Astrocyte of the hippocampus (primary cell): Measurements from ENCODE around the gene EPM2AIP1.
"Not testable (repeated sequence)": the region's sequence is repeated elsewhere in the genome, so short reads cannot be mapped to it uniquely, and the experiment has no call there.

Source experiments
- DNase-seq: peaks from one replicate; pipeline ENCODE4 v3.0.0; 2011; ENCODE audit warnings: low read depth, low spot score

EPM2AIP1 gene

DNA sequence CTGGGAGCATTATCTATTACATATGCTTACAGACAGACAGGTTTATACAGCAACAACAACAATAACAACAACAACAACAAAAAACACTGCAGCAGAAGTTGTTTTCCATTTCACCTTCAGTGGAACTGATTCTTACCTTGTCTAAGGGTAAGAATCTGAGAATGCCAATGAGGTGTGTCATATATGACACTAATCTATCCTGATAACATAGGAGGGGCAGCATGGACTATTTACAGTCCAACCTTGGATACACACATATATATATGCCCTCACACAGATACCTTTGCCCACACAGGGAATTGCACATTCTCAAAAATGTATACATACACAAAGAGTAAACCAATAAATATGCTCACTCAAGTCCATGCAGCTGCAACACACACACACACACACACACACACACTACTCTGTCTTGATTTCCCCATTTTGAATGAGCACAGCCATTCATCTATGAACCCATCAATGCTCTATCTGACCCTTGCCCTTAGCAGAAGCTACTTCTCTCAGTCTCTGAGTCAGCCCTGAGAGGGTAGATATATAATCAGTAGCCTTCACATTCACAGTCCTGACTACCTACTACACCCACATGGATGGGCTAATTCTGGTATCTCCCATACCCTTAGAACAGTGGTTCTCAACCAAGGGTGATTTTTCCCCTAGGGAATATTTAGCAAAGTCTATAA is 38.3 kb downstream of the EPM2AIP1 start:
- DNase-seq: no peak

DNA sequence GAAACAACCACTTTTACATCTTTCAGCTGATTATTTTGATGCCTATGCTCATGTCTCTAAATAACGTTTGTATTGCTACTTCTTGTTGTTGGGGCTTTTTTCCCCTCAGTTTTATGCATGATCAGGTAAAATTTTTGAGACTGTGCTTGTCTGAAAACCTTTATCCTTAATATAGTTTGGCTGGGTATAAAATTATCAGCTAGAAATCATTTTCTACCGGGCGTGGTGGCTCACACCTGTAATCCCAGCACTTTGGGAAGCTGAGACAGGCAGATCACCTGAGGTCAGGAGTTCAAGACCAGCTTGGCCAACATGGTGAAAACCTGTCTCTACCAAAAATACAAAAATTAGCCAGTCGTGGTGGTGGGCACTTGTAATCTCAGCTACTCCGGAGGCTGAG is 45.1 kb downstream of the EPM2AIP1 start:
- not testable (repeated sequence) for DNase-seq

DNA sequence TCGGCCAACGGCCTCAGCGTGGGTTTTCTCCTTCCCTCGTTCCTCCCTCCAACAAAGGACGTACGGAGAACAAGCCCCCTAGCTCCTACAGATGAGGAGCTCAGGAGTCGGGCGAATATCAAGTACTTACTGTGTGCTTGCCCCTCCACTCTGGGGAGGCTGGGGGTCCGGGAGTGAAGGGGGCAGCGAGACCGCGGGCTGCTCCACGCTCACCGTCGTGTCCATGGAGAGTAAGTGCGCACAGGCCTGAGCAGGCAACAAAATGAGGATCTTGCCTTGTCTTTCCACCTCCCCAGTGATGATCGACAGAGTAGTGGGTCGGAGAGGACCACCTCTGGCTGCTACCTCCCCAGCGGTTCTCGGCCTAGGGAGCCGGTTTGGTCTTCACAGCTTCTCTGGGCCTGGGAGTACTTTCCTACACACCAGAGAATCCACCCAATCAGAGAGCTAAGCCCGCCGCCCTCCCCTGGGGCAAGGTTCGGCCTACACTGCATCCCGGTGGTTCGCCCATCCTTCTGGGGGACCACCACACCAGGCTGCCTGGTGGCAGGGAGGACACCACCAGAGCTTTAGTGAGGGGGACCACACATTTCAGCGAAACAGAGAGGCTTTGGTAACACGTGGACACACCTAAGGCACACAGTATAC is 47.5 kb downstream of the EPM2AIP1 start:
- DNase-seq: no peak

DNA sequence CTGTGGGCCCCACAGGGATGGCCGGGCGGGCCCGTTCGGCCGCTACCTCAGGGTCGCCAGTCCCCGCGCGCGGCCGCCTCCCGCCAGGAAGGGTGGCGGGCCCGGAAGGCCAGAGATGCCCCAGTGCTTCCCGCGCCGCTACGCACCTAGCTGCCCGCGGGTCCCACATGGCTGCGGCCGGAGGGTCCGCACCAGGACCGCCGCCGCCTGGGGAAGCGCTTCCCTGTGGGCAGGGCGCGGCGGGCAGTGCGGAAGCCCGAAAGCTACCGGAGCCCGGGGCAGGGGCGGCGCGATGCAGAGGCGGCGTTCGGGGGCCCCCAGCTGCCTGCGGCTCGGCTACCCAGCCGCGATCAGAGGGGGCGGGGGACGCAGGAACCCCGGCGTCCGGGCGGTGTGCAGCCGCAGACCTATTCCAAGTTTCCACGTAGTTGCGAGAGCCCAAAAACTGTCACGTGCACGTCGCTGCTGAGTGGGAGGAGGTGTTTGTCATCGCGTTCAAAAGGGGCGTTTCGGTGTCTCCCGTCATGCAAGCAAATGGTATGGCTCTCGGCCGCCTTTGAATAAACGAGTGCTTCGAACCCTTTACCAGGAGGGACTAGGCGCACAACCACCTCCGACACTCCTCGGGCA is 48.2 kb downstream of the EPM2AIP1 start, which contains the start of gene TRANK1:
TRANK1 (minus strand) TSS at position 414 of the 630 bp plus-strand sequence; CDS start at position 169, 245 bp downstream.
- peak; percentile 52 for DNase-seq

DNA sequence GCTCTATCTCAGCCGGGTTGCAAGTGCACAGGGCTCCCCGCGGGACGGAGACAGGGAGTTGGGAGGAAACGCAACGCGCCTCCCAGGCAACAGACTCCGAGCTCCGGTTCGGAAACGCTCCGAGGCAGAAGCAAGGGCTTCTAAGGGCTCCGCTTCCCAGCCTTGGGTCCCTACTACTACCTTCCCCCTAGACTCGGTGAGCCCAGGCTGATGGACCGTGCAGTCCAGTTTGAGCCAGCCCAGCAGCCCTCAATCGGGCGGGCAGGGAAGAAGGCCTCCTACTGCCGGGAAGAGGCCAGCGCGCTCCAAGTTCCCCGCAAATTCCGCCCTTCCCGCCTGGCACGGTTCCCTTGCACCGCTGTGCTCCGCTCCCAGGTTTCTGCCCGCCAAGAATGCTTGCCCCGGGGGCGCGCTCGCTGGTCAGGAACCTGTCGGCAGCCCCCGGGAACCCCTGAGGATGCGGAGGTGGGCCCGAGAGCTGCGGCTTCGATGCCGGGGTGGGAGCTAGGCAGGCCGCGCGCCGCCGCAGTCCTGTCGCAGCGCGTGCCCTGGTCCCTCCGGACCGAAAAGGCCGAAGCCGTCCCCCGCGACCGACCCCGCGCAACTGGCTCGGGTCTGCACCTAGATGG is 48.8 kb downstream of the EPM2AIP1 start:
- DNase-seq: peak; percentile 81

DNA sequence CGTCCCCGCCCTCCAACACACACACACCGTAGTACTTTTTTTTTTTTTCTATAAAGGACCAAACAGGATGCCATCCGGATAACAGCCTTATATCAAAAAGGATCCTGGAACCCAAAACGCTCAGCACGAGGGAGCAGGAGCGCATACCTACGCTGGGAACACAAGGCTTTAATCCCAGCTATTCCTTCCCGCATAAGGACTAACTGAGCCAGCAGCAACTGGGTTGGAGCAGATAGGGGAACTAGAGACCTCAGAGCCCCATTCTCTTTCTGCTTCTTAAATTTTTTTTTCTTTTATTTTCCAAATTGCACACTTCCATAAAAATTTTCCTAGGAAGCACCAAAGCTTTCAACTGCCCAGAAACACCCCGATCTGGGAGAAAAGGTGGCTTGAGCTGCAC is 49.3 kb downstream of the EPM2AIP1 start:
- DNase-seq: no peak

DNA sequence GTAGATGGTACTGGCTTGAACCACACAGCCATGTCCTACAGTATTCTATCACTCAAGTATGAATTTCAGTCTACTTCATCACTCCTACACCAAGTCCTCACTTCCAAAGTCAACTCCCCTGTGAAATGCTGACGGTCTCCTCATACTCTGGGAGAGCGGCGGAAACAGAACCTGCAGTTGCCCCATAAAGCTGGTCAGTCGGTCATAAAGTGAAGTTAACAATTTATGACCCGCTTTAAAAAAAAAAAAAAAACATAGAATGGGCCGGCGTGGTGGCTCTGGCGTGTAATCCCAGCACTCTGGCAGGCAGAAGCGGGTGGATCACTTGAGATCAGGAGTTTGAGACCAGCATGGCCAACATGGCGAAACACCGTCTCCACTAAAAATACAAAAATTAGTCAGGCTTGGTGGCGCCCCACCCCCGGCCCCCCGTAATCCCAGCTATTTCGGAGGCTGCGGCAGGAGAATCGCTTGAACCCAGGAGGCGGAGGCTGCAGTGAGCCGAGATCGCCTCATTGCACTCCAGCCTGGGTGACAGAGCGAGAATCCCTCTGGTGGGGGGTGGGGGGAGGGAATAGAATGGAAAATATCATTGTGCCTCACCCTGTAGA is 50.2 kb downstream of the EPM2AIP1 start:
- no peak for DNase-seq

DNA sequence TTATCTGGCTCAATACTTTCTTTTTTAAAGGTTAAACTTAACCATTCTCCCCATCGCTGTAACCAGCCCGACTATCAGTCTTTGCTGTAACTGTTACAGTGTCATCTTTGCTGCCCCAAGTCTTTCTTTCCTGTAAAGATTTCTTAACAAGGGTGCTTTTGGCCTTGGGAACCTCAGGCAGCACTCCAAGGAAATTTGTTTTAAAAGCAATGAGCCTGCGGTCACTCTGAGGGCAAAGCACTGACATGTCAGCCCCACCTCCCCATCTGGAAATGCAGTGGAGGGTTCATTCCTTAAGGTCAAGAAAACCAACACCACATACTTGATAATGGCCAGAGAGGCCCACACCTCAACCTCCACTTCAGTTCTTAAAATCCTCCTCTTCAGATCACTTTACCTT is 51.3 kb downstream of the EPM2AIP1 start:
- peak; percentile 23 for DNase-seq

DNA sequence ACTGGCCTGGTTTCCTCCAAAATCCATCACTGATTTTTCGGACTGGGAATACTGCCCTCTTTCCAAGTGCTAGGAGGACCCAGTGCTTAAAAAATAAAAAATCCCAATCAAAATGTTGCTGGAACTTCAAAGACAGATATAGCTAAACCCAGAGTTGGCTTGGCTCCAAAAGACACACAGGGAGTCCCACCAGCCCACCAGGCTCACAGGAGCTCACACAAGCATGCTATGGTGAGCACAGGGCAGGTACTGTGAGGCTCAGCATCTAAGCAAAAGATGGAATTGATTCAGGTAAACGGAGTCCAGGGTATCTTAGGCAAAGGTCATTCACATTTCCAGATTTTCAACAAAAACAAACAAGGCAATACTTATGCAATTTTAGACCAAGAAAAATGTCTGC is 51.8 kb downstream of the EPM2AIP1 start:
- DNase-seq: no peak

DNA sequence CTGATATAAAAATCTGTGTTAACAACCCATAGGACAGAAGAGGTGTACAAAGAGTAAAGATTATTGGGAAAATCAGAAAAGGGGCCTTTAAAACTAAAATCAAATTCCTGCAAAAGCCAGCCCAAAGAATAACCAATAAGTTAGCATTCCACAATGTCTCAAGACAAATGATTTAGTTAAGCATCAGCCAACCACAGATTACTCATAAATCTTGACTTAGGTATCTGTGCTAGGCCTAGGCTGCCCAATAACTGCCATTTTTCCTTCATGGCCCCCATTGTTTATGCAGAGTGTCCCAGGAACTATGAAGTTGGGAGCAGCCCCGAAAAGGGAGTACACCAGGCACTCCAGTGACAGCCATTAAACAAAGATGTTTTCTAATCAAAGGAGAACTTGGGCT is 55.4 kb downstream of the EPM2AIP1 start:
- DNase-seq: peak; percentile 22
